ENCODE measurements around the gene FAM163B.

The FAM163B gene

GRCh38 chr9:133609311-133610098 lies at the start of gene FAM163B:
Gene FAM163B (minus strand): TSS chr9:133609389. CDS start chr9:133580223, 29,166 bp downstream.
- TF ChIP-seq ZC3H10 (CRISPR knock-in tag; IDR thresholded peaks at IDR 0.05): no peak
- no peak for TF ChIP-seq PATZ1 (CRISPR knock-in tag; IDR thresholded peaks at IDR 0.05; ENCODE audit: borderline replicate concordance)
- TF ChIP-seq CSDC2 (CRISPR knock-in tag; IDR thresholded peaks at IDR 0.05): peak; percentile 95
- TF ChIP-seq PPARA (CRISPR knock-in tag; IDR thresholded peaks at IDR 0.05; ENCODE audit: borderline replicate concordance): 0 out of 2 replicates have a peak, but pooled peaks have one; percentile 63
- TF ChIP-seq ISL1 (CRISPR knock-in tag; IDR thresholded peaks at IDR 0.05): peak; percentile 28; the same call in 1 of the 2 replicates
- TF ChIP-seq TSHZ2 (CRISPR knock-in tag; IDR thresholded peaks at IDR 0.05): peak; percentile 90
- TF ChIP-seq ARNTL (CRISPR knock-in tag; IDR thresholded peaks at IDR 0.05; ENCODE audit: borderline replicate concordance, low read depth): 0 out of 2 replicates have a peak, but pooled peaks have one; percentile 7
- TF ChIP-seq SNAI2 (CRISPR knock-in tag; IDR thresholded peaks at IDR 0.05): peak; percentile 97
- no peak for TF ChIP-seq RARB (CRISPR knock-in tag; IDR thresholded peaks at IDR 0.05)
- peak; percentile 83 for TF ChIP-seq ZFP3 (CRISPR knock-in tag; IDR thresholded peaks at IDR 0.05)
- TF ChIP-seq OSR1 (CRISPR knock-in tag; IDR thresholded peaks at IDR 0.05): no peak

GRCh38 chr9:133657120-133657661 lies 48.0 kb upstream of the FAM163B start:
- TF ChIP-seq ZNF70 (CRISPR knock-in tag; IDR thresholded peaks at IDR 0.05) (no peak), ISL1 (CRISPR knock-in tag; IDR thresholded peaks at IDR 0.05) (no peak), CSRNP3 (CRISPR knock-in tag; IDR thresholded peaks at IDR 0.05) (no peak), ARNTL (CRISPR knock-in tag; IDR thresholded peaks at IDR 0.05; ENCODE audit: borderline replicate concordance, low read depth) (no peak), ZC3H10 (CRISPR knock-in tag; IDR thresholded peaks at IDR 0.05) (no peak), ZNF8 (CRISPR knock-in tag; IDR thresholded peaks at IDR 0.05) (no peak), TOX (CRISPR knock-in tag; IDR thresholded peaks at IDR 0.05; ENCODE audit: borderline replicate concordance) (no peak), PPARA (CRISPR knock-in tag; IDR thresholded peaks at IDR 0.05; ENCODE audit: borderline replicate concordance) (no peak)
- no peak for ATAC-seq

More at GRCh38 chr9:133609311-133610098, at the start of gene FAM163B:
- peak; percentile 67 for ATAC-seq

GRCh38 chr9:133656211-133657119 lies 47.3 kb upstream of the FAM163B start:
- ATAC-seq: no peak
- TF ChIP-seq TSHZ2 (CRISPR knock-in tag; IDR thresholded peaks at IDR 0.05): no peak
- no peak for TF ChIP-seq POU6F1 (CRISPR knock-in tag; IDR thresholded peaks at IDR 0.05; ENCODE audit: borderline replicate concordance, low read depth)
- TF ChIP-seq RARB (CRISPR knock-in tag; IDR thresholded peaks at IDR 0.05): no peak
- TF ChIP-seq ZNF565 (CRISPR knock-in tag; conservative IDR thresholded peaks at IDR 0.05; ENCODE audit: low read depth): no peak
- no peak for TF ChIP-seq BACH2 (CRISPR knock-in tag; IDR thresholded peaks at IDR 0.05; ENCODE audit: borderline replicate concordance)
